ENCODE results near the gene PAK3.

The PAK3 gene

GRCh38 chrX:111260451-111260850 lies 164.5 kb downstream of the PAK3 start:
- no peak for DNase-seq (ENCODE audit: low read depth in 2 of 2)

GRCh38 chrX:111262086-111262485 lies 166.1 kb downstream of the PAK3 start:
- no peak for DNase-seq (ENCODE audit: low read depth in 2 of 2)

- DNase-seq (ENCODE audit: low read depth in 2 of 2), result no peak
Observed at GRCh38 chrX:111264385-111264784, 168.4 kb downstream of the PAK3 start.

GRCh38 chrX:111265486-111265885 lies 169.5 kb downstream of the PAK3 start:
- no peak for DNase-seq (ENCODE audit: low read depth in 2 of 2)

- DNase-seq (ENCODE audit: low read depth in 2 of 2), result no peak
Observed at GRCh38 chrX:111268506-111268905, 172.5 kb downstream of the PAK3 start.

GRCh38 chrX:111270339-111270738 lies 174.3 kb downstream of the PAK3 start, which contains the start of gene CAPN6:
TSS of gene CAPN6 (minus strand) at chrX:111270483. CDS start at chrX:111263936, 6,547 bp downstream.
- no peak for DNase-seq (ENCODE audit: low read depth in 2 of 2)
